Liver (tissue), 9 donors: ENCODE results near the gene CFAP157. TPM values are rescaled to one million over a fixed set of nuclear protein-coding genes. Genes with fewer than 3 reads are reported as not detected.

Experiments
- DNase-seq: peaks from one replicate; pipeline ENCODE4 v3.0.0-alpha.2; 2017; ENCODE audit warnings: low spot score
- H3K27ac ChIP-seq, 2 donors: one replicate each; pipeline ENCODE4 v1.7.0; 2013; ENCODE audit warnings: inconsistent platforms in 2 of 2, low read length in 2 of 2, control low read depth in 1 of 2, low read depth in 1 of 2, mild to moderate bottlenecking in 1 of 2
- H3K27me3 ChIP-seq, 4 donors: one replicate each; pipeline versions ENCODE4 v1.6.1 to v1.7.0; 2013; ENCODE audit warnings: low read length in 3 of 4, inconsistent platforms in 1 of 4, mild to moderate bottlenecking in 1 of 4, moderate library complexity in 1 of 4; ENCODE audit not compliant: control insufficient read depth in 4 of 4, insufficient read depth in 4 of 4
- H3K36me3 ChIP-seq, 4 donors: one replicate each; pipeline versions ENCODE4 v1.6.1 to v1.7.0; 2013; ENCODE audit warnings: low read length in 3 of 4, mild to moderate bottlenecking in 3 of 4, low read depth in 1 of 4, moderate library complexity in 1 of 4; ENCODE audit not compliant: control insufficient read depth in 4 of 4, insufficient read depth in 3 of 4
- H3K4me1 ChIP-seq, 4 donors: one replicate each; pipeline versions ENCODE4 v1.6.1 to v1.7.0; 2013; ENCODE audit warnings: low read length in 3 of 4, mild to moderate bottlenecking in 3 of 4, moderate library complexity in 1 of 4; ENCODE audit not compliant: control insufficient read depth in 4 of 4, insufficient read depth in 4 of 4
- H3K4me3 ChIP-seq, 3 donors: one replicate each; pipeline versions ENCODE4 v1.6.1 to v1.7.0; 2013; ENCODE audit warnings: low read length in 3 of 3, control low read depth in 1 of 3, low read depth in 1 of 3, mild to moderate bottlenecking in 1 of 3
- H3K9ac ChIP-seq, 2 donors: one replicate each; pipeline ENCODE4 v1.7.0; 2013; ENCODE audit warnings: low read length in 2 of 2, mild to moderate bottlenecking in 2 of 2, moderate library complexity in 2 of 2, control low read depth in 1 of 2, low read depth in 1 of 2
- H3K9me3 ChIP-seq, 4 donors: one replicate each; pipeline versions ENCODE4 v1.6.1 to v1.7.0; 2013; ENCODE audit warnings: low read length in 3 of 4; ENCODE audit not compliant: control insufficient read depth in 4 of 4
- ATF3 ChIP-seq: IDR thresholded peaks from 2 replicates; pipeline ENCODE4 v1.6.1; 2016; ENCODE audit warnings: antibody characterized with exemption
- CTCF ChIP-seq: fragments of 150-350 bp; IDR thresholded peaks from 2 replicates; pipeline ENCODE4 v1.5.1; 2017; ENCODE audit warnings: improper control_type of control experiment, low read depth, low read length; ENCODE audit not compliant: missing input control
- FOXA1 ChIP-seq: IDR thresholded peaks from 2 replicates; pipeline ENCODE4 v1.6.1; 2016; ENCODE audit warnings: antibody characterized with exemption
- FOXA2 ChIP-seq: IDR thresholded peaks from 2 replicates; pipeline ENCODE4 v1.6.1; 2016; ENCODE audit warnings: antibody characterized with exemption
- GABPA ChIP-seq, 2 donors: IDR thresholded peaks in 1 of 2; conservative IDR thresholded peaks in 1 of 2; 2 replicates each; pipeline ENCODE4 v1.6.1; 2016; ENCODE audit warnings: antibody characterized with exemption in 2 of 2, mild to moderate bottlenecking in 1 of 2, moderate library complexity in 1 of 2
- HNF4A ChIP-seq, 2 donors: conservative IDR thresholded peaks; 2 replicates each; pipeline ENCODE4 v1.6.1; 2016; ENCODE audit warnings: antibody characterized with exemption in 2 of 2, mild to moderate bottlenecking in 2 of 2
- HNF4G ChIP-seq: IDR thresholded peaks from 2 replicates; pipeline ENCODE4 v1.6.1; 2016; ENCODE audit warnings: antibody characterized with exemption
- JUND ChIP-seq, 2 donors: IDR thresholded peaks; 2 replicates each; pipeline ENCODE4 v1.6.1; 2016; ENCODE audit warnings: antibody characterized with exemption in 2 of 2
- MAX ChIP-seq: IDR thresholded peaks from 2 replicates; pipeline ENCODE4 v1.6.1; 2016; ENCODE audit warnings: antibody characterized with exemption
- NR2F2 ChIP-seq: IDR thresholded peaks from 2 replicates; pipeline ENCODE4 v1.6.1; 2016; ENCODE audit warnings: antibody characterized with exemption
- RAD21 ChIP-seq, 2 donors: IDR thresholded peaks; 2 replicates each; pipeline ENCODE4 v1.6.1; 2016; ENCODE audit warnings: antibody characterized with exemption in 2 of 2, mild to moderate bottlenecking in 2 of 2
- REST ChIP-seq: IDR thresholded peaks from 2 replicates; pipeline ENCODE4 v1.6.1; 2016; ENCODE audit warnings: antibody characterized with exemption, mild to moderate bottlenecking
- TAF1 ChIP-seq: conservative IDR thresholded peaks from 2 replicates; pipeline ENCODE4 v1.6.1; 2016; ENCODE audit warnings: antibody characterized with exemption, mild to moderate bottlenecking
- YY1 ChIP-seq: IDR thresholded peaks from 2 replicates; pipeline ENCODE4 v1.6.1; 2016; ENCODE audit warnings: antibody characterized with exemption, mild to moderate bottlenecking
- ZBTB33 ChIP-seq: IDR thresholded peaks from 2 replicates; pipeline ENCODE4 v1.6.1; 2016; ENCODE audit warnings: antibody characterized with exemption
- WGBS: extraction: QIAGEN DNeasy Blood & Tissue Kit; methylation state at CpG from one replicate; pipeline ENCODE4 v1.1.7; 2013; 5-methylcytosine and 5-hydroxymethylcytosine counted together
- polyA plus RNA-seq, 2 donors: library from polyadenylated mRNA; stranded (reverse) in 1 of 2; unstranded in 1 of 2; fragments of 200-250 nt in 1 of 2; fragments of >200 nt in 1 of 2; fragmentation: Nextera tagmentation in 1 of 2; extraction: Ambion mirVana in 1 of 2; gene quantifications; one replicate each; pipeline versions ENCODE4 v1.2.1 to v1.2.3, GENCODE V29; 2013 to 2015
- total RNA-seq, 2 donors: library from RNA; depleted of rRNA; stranded (reverse); fragments of >200 nt; gene quantifications; one replicate each; pipeline ENCODE4 v1.2.3, GENCODE V29; 2014
- donor health status: healthy.
- donor health status: healthy.
- donor health status: healthy.
- donor health status: healthy.
- donor health status: healthy.

The CFAP157 gene
- total and polyA plus RNA-seq, 4 donors, result 0.07 to 0.22 TPM; not detected in 2

- Histone ChIP-seq H3K27me3 (no peaks in the 10 kb centered on the region), H3K27ac (no peak overlapping the region), H3K4me3 (no peak overlapping the region), H3K36me3 (peaks cover 0 to 3% (median under 1%) of the 10 kb centered on the region in 4 donors), H3K9ac (no peak overlapping the region), H3K4me1 (no peaks in the 10 kb centered on the region), H3K9me3 (no peaks in the 10 kb centered on the region)
- TF ChIP-seq CTCF (no peak), NR2F2 (no peak), YY1 (no peak), GABPA (IDR thresholded peaks at IDR 0.05 in 1 of 2, conservative IDR thresholded peaks at IDR 0.05 in 1 of 2) (no peak), HNF4A (conservative IDR thresholded peaks at IDR 0.05) (no peak), HNF4G (no peak), RAD21 (IDR thresholded peaks at IDR 0.05) (no peak), TAF1 (no peak), FOXA2 (no peak), JUND (IDR thresholded peaks at IDR 0.05) (no peak), MAX (no peak)
- WGBS, result 90% methylated on average over 1 of the region's 1 CpG
- no peak for DNase-seq
Measured at GRCh38 chr9:127662617-127663016, 44.2 kb upstream of the CFAP157 start.

GRCh38 chr9:127664324-127664677 lies 42.5 kb upstream of the CFAP157 start:
- WGBS, result 89% methylated on average over 7 of the region's 7 CpGs
- Histone ChIP-seq H3K27me3 (no peaks in the 10 kb centered on the region), H3K9ac (no peak overlapping the region), H3K36me3 (peaks cover 0 to 3% (median under 1%) of the 10 kb centered on the region in 4 donors), H3K4me3 (no peak overlapping the region), H3K4me1 (no peaks in the 10 kb centered on the region), H3K27ac (no peak overlapping the region), H3K9me3 (no peaks in the 10 kb centered on the region)
- no peak for TF ChIP-seq REST
- TF ChIP-seq JUND (IDR thresholded peaks at IDR 0.05), result no peak
- TF ChIP-seq ATF3, result no peak
- TF ChIP-seq MAX, result no peak
- no peak for TF ChIP-seq TAF1
- TF ChIP-seq FOXA1, result no peak
- TF ChIP-seq CTCF, result no peak
- TF ChIP-seq HNF4G, result no peak
- TF ChIP-seq GABPA (IDR thresholded peaks at IDR 0.05 in 1 of 2, conservative IDR thresholded peaks at IDR 0.05 in 1 of 2), result no peak
- TF ChIP-seq FOXA2, result no peak
- TF ChIP-seq ZBTB33, result no peak
- no peak for DNase-seq
